ENCODE data around the gene SLC25A11. TPM values are rescaled to one million over a fixed set of nuclear protein-coding genes. Genes with fewer than 3 reads are reported as not detected.

Gene SLC25A11
- total and polyA plus RNA-seq, 2 donors (not counting 3 experiments of a cell fraction or from before 2014, with no cell fraction given), result 58.2 to 95.2 TPM

GRCh38 chr17:4897785-4898184, 42.1 kb downstream of the SLC25A11 start:
- POLR2A ChIA-PET, result no interaction called here
- Histone ChIP-seq H2AFZ (ENCODE audit: low read depth, low read length) (no peak overlapping the region), H3K4me3 (replicated peaks in 1 of 3; ENCODE audit: insufficient read depth in 1 of 3, low read depth in 1 of 3, low read length in 3 of 3) (no peak overlapping the region), H3K9me1 (replicated peaks; ENCODE audit: control insufficient read depth, extremely low read depth, insufficient read depth, low read length) (no peaks in the 10 kb centered on the region), H3K79me2 (ENCODE audit: control insufficient read depth, insufficient read depth, low read length) (no peaks in the 10 kb centered on the region), H3K36me3 (ENCODE audit: control insufficient read depth in 2 of 2, extremely low read depth in 1 of 2, insufficient read depth in 2 of 2, low read length in 2 of 2) (peaks cover 0 to 42% of the 10 kb centered on the region in 2 experiments), H4K20me1 (replicated peaks; ENCODE audit: control insufficient read depth, extremely low read depth, insufficient read depth, low read length) (no peaks in the 10 kb centered on the region), H3K4me1 (ENCODE audit: control insufficient read depth, extremely low read depth, insufficient read depth, low read length) (peaks cover 10% of the 10 kb centered on the region), H3K9ac (replicated peaks; ENCODE audit: extremely low read depth, insufficient read depth, low read length) (no peak overlapping the region), H3K27ac (ENCODE audit: insufficient read depth, low read depth, low read length) (no peak overlapping the region), H3K27me3 (ENCODE audit: control insufficient read depth in 2 of 2, insufficient read depth in 2 of 2, low read length in 2 of 2) (no peaks in the 10 kb centered on the region), H3K9me3 (replicated peaks; ENCODE audit: control insufficient read depth, insufficient read depth, low read length) (no peaks in the 10 kb centered on the region), H3K4me2 (ENCODE audit: insufficient read depth, low read length) (no peak overlapping the region)
- no TSS peak for BruUV-seq (replicated peaks)
- intact Hi-C loops (cut with micrococcal nuclease), result no loop called here
- FAIRE-seq (no peak), DNase-seq (ENCODE audit: low read depth, low spot score) (no peak)
- no peak for TF ChIP-seq GATA2 (IDR thresholded peaks at IDR 0.05; ENCODE audit: insufficient read depth, insufficient read length, low read depth, low read length)
- TF ChIP-seq MYC (IDR thresholded peaks at IDR 0.05; ENCODE audit: low read depth, low read length), result no peak
- no peak for TF ChIP-seq EZH2 (IDR thresholded peaks at IDR 0.05; ENCODE audit: borderline replicate concordance, low read depth, low read length, severe bottlenecking)
- TF ChIP-seq POLR2A (IDR thresholded peaks at IDR 0.05; ENCODE audit: low read depth, low read length), result no peak
- no peak for TF ChIP-seq JUN (IDR thresholded peaks at IDR 0.05; ENCODE audit: borderline replicate concordance, insufficient read depth, insufficient read length, low read depth)
- no peak for TF ChIP-seq POLR2AphosphoS5 (IDR thresholded peaks at IDR 0.05; ENCODE audit: insufficient read depth, low read depth, low read length)
- TF ChIP-seq FOS (IDR thresholded peaks at IDR 0.05; ENCODE audit: borderline replicate concordance, insufficient read depth, low read length), result no peak
- TF ChIP-seq CTCF (IDR thresholded peaks at IDR 0.05; ENCODE audit: extremely low read depth in 1 of 2, insufficient read depth in 1 of 2, low read depth in 1 of 2, low read length in 2 of 2), result no peak
- no peak for TF ChIP-seq MAX (IDR thresholded peaks at IDR 0.05; ENCODE audit: insufficient read depth, insufficient read length)
- CTCF ChIA-PET, result no interaction called here
- dilution Hi-C loops (cut with MboI; ENCODE audit: extremely low pct_ligation_motif_present, low sequenced_read_pairs), result no loop called here
